ENCODE data around the gene SORCS2. TPM values are rescaled to one million over a fixed set of nuclear protein-coding genes. Genes with fewer than 3 reads are reported as not detected.

The SORCS2 gene
- total RNA-seq, 1 donor from 2014 or later = not detected

- H3K27ac Mint-ChIP-seq = no peak overlapping the region
- DNase-seq (ENCODE audit: low spot score) = no peak
- intact Hi-C loops (cut with micrococcal nuclease) = no loop called here
- H3K4me3 Mint-ChIP-seq = no peak overlapping the region
- H3K36me3 Mint-ChIP-seq (ENCODE audit: low read depth) = no peaks in the 10 kb centered on the region
- peaks cover 2% of the 10 kb centered on the region for H3K27me3 Mint-ChIP-seq (ENCODE audit: insufficient read depth)
- H3K9me3 Mint-ChIP-seq = no peaks in the 10 kb centered on the region
- H3K4me1 Mint-ChIP-seq (ENCODE audit: low read depth) = peaks cover 11% of the 10 kb centered on the region
Observed at GRCh38 chr4:7165874-7166201, 26.5 kb upstream of the SORCS2 start.

- peaks cover 2% of the 10 kb centered on the region for H3K27me3 Mint-ChIP-seq (ENCODE audit: insufficient read depth)
- H3K27ac Mint-ChIP-seq = no peak overlapping the region
- H3K4me1 Mint-ChIP-seq (ENCODE audit: low read depth) = peaks cover 11% of the 10 kb centered on the region
- no peak overlapping the region for H3K4me3 Mint-ChIP-seq
- DNase-seq (ENCODE audit: low spot score) = no peak
- no peaks in the 10 kb centered on the region for H3K36me3 Mint-ChIP-seq (ENCODE audit: low read depth)
- H3K9me3 Mint-ChIP-seq = no peaks in the 10 kb centered on the region
- intact Hi-C loops (cut with micrococcal nuclease) = no loop called here
Observed at GRCh38 chr4:7166237-7166636, 26.1 kb upstream of the SORCS2 start.

GRCh38 chr4:7166981-7167700 is 25.2 kb upstream of the SORCS2 start:
- Mint-ChIP-seq H3K36me3 (ENCODE audit: low read depth) (no peaks in the 10 kb centered on the region), H3K4me3 (no peak overlapping the region), H3K27ac (no peak overlapping the region), H3K4me1 (ENCODE audit: low read depth) (peaks cover 11% of the 10 kb centered on the region), H3K27me3 (ENCODE audit: insufficient read depth) (peaks cover 2% of the 10 kb centered on the region), H3K9me3 (no peaks in the 10 kb centered on the region)
- no peak for DNase-seq (ENCODE audit: low spot score)
- intact Hi-C loops (cut with micrococcal nuclease) = no loop called here

- Mint-ChIP-seq H3K4me3 (no peak overlapping the region), H3K36me3 (ENCODE audit: low read depth) (no peaks in the 10 kb centered on the region), H3K27me3 (ENCODE audit: insufficient read depth) (peaks cover 5% of the 10 kb centered on the region), H3K27ac (no peak overlapping the region), H3K9me3 (no peaks in the 10 kb centered on the region), H3K4me1 (ENCODE audit: low read depth) (peaks cover 11% of the 10 kb centered on the region)
- DNase-seq (ENCODE audit: low spot score) = no peak
- intact Hi-C loops (cut with micrococcal nuclease) = no loop called here
Observed at GRCh38 chr4:7167706-7168105, 24.6 kb upstream of the SORCS2 start.

- Mint-ChIP-seq H3K9me3 (no peaks in the 10 kb centered on the region), H3K36me3 (ENCODE audit: low read depth) (no peaks in the 10 kb centered on the region), H3K27me3 (ENCODE audit: insufficient read depth) (peaks cover 6% of the 10 kb centered on the region), H3K4me3 (no peak overlapping the region), H3K27ac (no peak overlapping the region), H3K4me1 (ENCODE audit: low read depth) (peaks cover 11% of the 10 kb centered on the region)
- DNase-seq (ENCODE audit: low spot score) = no peak
- intact Hi-C loops (cut with micrococcal nuclease) = no loop called here
Observed at GRCh38 chr4:7168106-7168505, 24.2 kb upstream of the SORCS2 start.

- Mint-ChIP-seq H3K36me3 (ENCODE audit: low read depth) (no peaks in the 10 kb centered on the region), H3K4me3 (no peak overlapping the region), H3K27ac (no peak overlapping the region), H3K9me3 (no peaks in the 10 kb centered on the region), H3K27me3 (ENCODE audit: insufficient read depth) (peaks cover 8% of the 10 kb centered on the region), H3K4me1 (ENCODE audit: low read depth) (peaks cover 11% of the 10 kb centered on the region)
- intact Hi-C loops (cut with micrococcal nuclease) = no loop called here
- no peak for DNase-seq (ENCODE audit: low spot score)
Observed at GRCh38 chr4:7169134-7169533, 23.2 kb upstream of the SORCS2 start.

- Mint-ChIP-seq H3K9me3 (no peaks in the 10 kb centered on the region), H3K36me3 (ENCODE audit: low read depth) (no peaks in the 10 kb centered on the region), H3K4me1 (ENCODE audit: low read depth) (peaks cover 11% of the 10 kb centered on the region), H3K27ac (no peak overlapping the region), H3K4me3 (no peak overlapping the region), H3K27me3 (ENCODE audit: insufficient read depth) (peaks cover 8% of the 10 kb centered on the region)
- DNase-seq (ENCODE audit: low spot score) = no peak
- intact Hi-C loops (cut with micrococcal nuclease) = no loop called here
Observed at GRCh38 chr4:7170012-7170411, 22.3 kb upstream of the SORCS2 start.

- no peak for DNase-seq (ENCODE audit: low spot score)
- H3K9me3 Mint-ChIP-seq = no peaks in the 10 kb centered on the region
- H3K27ac Mint-ChIP-seq = no peak overlapping the region
Observed at GRCh38 chr4:7171191-7171900, 21.0 kb upstream of the SORCS2 start.

GRCh38 chr4:7172508-7172907 is 19.8 kb upstream of the SORCS2 start:
- no peak for DNase-seq (ENCODE audit: low spot score)
- Mint-ChIP-seq H3K36me3 (ENCODE audit: low read depth) (no peaks in the 10 kb centered on the region), H3K4me3 (no peak overlapping the region), H3K27me3 (ENCODE audit: insufficient read depth) (peaks cover 12% of the 10 kb centered on the region), H3K9me3 (no peaks in the 10 kb centered on the region), H3K4me1 (ENCODE audit: low read depth) (peaks cover 11% of the 10 kb centered on the region), H3K27ac (no peak overlapping the region)
- intact Hi-C loops (cut with micrococcal nuclease) = no loop called here

More at GRCh38 chr4:7171191-7171900, 21.0 kb upstream of the SORCS2 start:
- H3K27me3 Mint-ChIP-seq (ENCODE audit: insufficient read depth) = peaks cover 10% of the 10 kb centered on the region
- no peaks in the 10 kb centered on the region for H3K36me3 Mint-ChIP-seq (ENCODE audit: low read depth)
- peaks cover 11% of the 10 kb centered on the region for H3K4me1 Mint-ChIP-seq (ENCODE audit: low read depth)
- no peak overlapping the region for H3K4me3 Mint-ChIP-seq
- intact Hi-C loops (cut with micrococcal nuclease) = no loop called here

GRCh38 chr4:7172946-7173345 is 19.4 kb upstream of the SORCS2 start:
- Mint-ChIP-seq H3K4me3 (no peak overlapping the region), H3K9me3 (no peaks in the 10 kb centered on the region), H3K4me1 (ENCODE audit: low read depth) (peaks cover 11% of the 10 kb centered on the region), H3K27me3 (ENCODE audit: insufficient read depth) (peaks cover 12% of the 10 kb centered on the region), H3K27ac (no peak overlapping the region), H3K36me3 (ENCODE audit: low read depth) (no peaks in the 10 kb centered on the region)
- intact Hi-C loops (cut with micrococcal nuclease) = no loop called here
- no peak for DNase-seq (ENCODE audit: low spot score)

GRCh38 chr4:7173841-7174449 is 18.4 kb upstream of the SORCS2 start:
- peaks cover 6% of the 10 kb centered on the region for H3K4me1 Mint-ChIP-seq (ENCODE audit: low read depth)

GRCh38 chr4:7179158-7179557 is 13.2 kb upstream of the SORCS2 start:
- no peak for DNase-seq (ENCODE audit: low spot score)
- peaks cover 6% of the 10 kb centered on the region for H3K27me3 Mint-ChIP-seq (ENCODE audit: insufficient read depth)
- peaks cover 12% of the 10 kb centered on the region for H3K4me1 Mint-ChIP-seq (ENCODE audit: low read depth)
- no peak overlapping the region for H3K4me3 Mint-ChIP-seq
- H3K36me3 Mint-ChIP-seq (ENCODE audit: low read depth) = peaks cover 4% of the 10 kb centered on the region
- no peak overlapping the region for H3K27ac Mint-ChIP-seq
- intact Hi-C loops (cut with micrococcal nuclease) = no loop called here
- peaks cover 14% of the 10 kb centered on the region for H3K9me3 Mint-ChIP-seq

More at GRCh38 chr4:7173841-7174449, 18.4 kb upstream of the SORCS2 start:
- H3K27ac Mint-ChIP-seq = no peak overlapping the region
- no peaks in the 10 kb centered on the region for H3K36me3 Mint-ChIP-seq (ENCODE audit: low read depth)
- peaks cover 12% of the 10 kb centered on the region for H3K27me3 Mint-ChIP-seq (ENCODE audit: insufficient read depth)
- intact Hi-C loops (cut with micrococcal nuclease) = no loop called here
- DNase-seq (ENCODE audit: low spot score) = no peak
- no peaks in the 10 kb centered on the region for H3K9me3 Mint-ChIP-seq
- H3K4me3 Mint-ChIP-seq = no peak overlapping the region

GRCh38 chr4:7180938-7181337 is 11.4 kb upstream of the SORCS2 start:
- DNase-seq (ENCODE audit: low spot score) = no peak
- Mint-ChIP-seq H3K9me3 (peaks cover 14% of the 10 kb centered on the region), H3K4me1 (ENCODE audit: low read depth) (peaks cover 12% of the 10 kb centered on the region), H3K27ac (no peak overlapping the region), H3K36me3 (ENCODE audit: low read depth) (peaks cover 4% of the 10 kb centered on the region), H3K27me3 (ENCODE audit: insufficient read depth) (peaks cover 6% of the 10 kb centered on the region), H3K4me3 (no peak overlapping the region)
- intact Hi-C loops (cut with micrococcal nuclease) = no loop called here

Measured in activated T-helper 1 cell treated with anti-CD3 and anti-CD28 coated beads, Interleukin-12 subunit alpha, Interleukin-12 subunit beta, Interleukin-2, Interleukin-4 antibody, amounts not matched to agents 30 ng/mL and 10 ng/mL and 1 ng/mL, durations not matched to agents 14 hours and 24 hours and 36 hours (primary cell).